Suppressor macrophage treated with lipopolysaccharide for 4 hours (primary cell): ENCODE results near the gene STAMBP.
A peak's percentile ranks its signal among the peaks of the same experiment; 100 is the strongest.
"Not testable (repeated sequence)": the region's sequence is repeated elsewhere in the genome, so short reads cannot be mapped to it uniquely, and the experiment has no call there.

Experiments used
- DNase-seq: peaks from one replicate; pipeline ENCODE4 v3.0.0-alpha.2; 2020

The STAMBP gene

GRCh38 chr2:73888388-73888787 is 59.6 kb downstream of the STAMBP start:
- no peak for DNase-seq

GRCh38 chr2:73889206-73889605 is 60.4 kb downstream of the STAMBP start:
- DNase-seq: no peak

GRCh38 chr2:73890301-73891092 is 61.7 kb downstream of the STAMBP start:
- DNase-seq: no peak

- no peak for DNase-seq
These were observed 62.6 kb downstream of the STAMBP start for GRCh38 chr2:73891276-73891901.

GRCh38 chr2:73892631-73893329 is 64.0 kb downstream of the STAMBP start, which contains the start of gene ACTG2:
TSS of gene ACTG2 (plus strand) at chr2:73893008. CDS start at chr2:73901312, 8,304 bp downstream.
- DNase-seq: no peak

GRCh38 chr2:73893764-73894474 is 65.2 kb downstream of the STAMBP start:
- DNase-seq: no peak

- no peak for DNase-seq
These were observed 65.7 kb downstream of the STAMBP start for GRCh38 chr2:73894475-73894850.

GRCh38 chr2:73894877-73895276 is 66.1 kb downstream of the STAMBP start:
- DNase-seq: no peak

- DNase-seq: no peak
These were observed 66.7 kb downstream of the STAMBP start for GRCh38 chr2:73895473-73895872.

GRCh38 chr2:73896362-73897239 is 67.8 kb downstream of the STAMBP start:
- no peak for DNase-seq

- DNase-seq: no peak
These were observed 68.5 kb downstream of the STAMBP start for GRCh38 chr2:73897240-73897583.

GRCh38 chr2:73897934-73898333 is 69.2 kb downstream of the STAMBP start:
- no peak for DNase-seq

- no peak for DNase-seq
These were observed 71.1 kb downstream of the STAMBP start for GRCh38 chr2:73899801-73900336.

GRCh38 chr2:73901143-73901542 is 72.4 kb downstream of the STAMBP start:
- DNase-seq: no peak

- no peak for DNase-seq
These were observed 73.5 kb downstream of the STAMBP start for GRCh38 chr2:73902284-73902683.

GRCh38 chr2:73903313-73903712 is 74.6 kb downstream of the STAMBP start:
- DNase-seq: no peak

- DNase-seq: not testable (repeated sequence)
These were observed 75.3 kb downstream of the STAMBP start for GRCh38 chr2:73903949-73904613.

GRCh38 chr2:73904952-73905351 is 76.2 kb downstream of the STAMBP start:
- DNase-seq: no peak

GRCh38 chr2:73906847-73907505 is 78.2 kb downstream of the STAMBP start:
- no peak for DNase-seq

- DNase-seq: peak; percentile 45
These were observed 79.2 kb downstream of the STAMBP start for GRCh38 chr2:73907840-73908452.
